NCI-H748 treated with DMSO at 0.1 percent for 48 hours (cell line): ENCODE measurements around the gene TEFM.
"Not testable (repeated sequence)": the region's sequence is repeated elsewhere in the genome, so short reads cannot be mapped to it uniquely, and the experiment has no call there.

Experiments
- DNase-seq: peaks from one replicate; lab custom pipeline; 2025; lab: John Stamatoyannopoulos, UW

The TEFM gene

GRCh38 chr17:30920683-30921543 is 14.9 kb upstream of the TEFM start:
- DNase-seq, result no peak

- DNase-seq, result no peak
Measured at GRCh38 chr17:30920282-30920681, 14.2 kb upstream of the TEFM start.

- no peak for DNase-seq
Measured at GRCh38 chr17:30917050-30917449, 11.0 kb upstream of the TEFM start.

- DNase-seq, result no peak
Measured at GRCh38 chr17:30915833-30916611, 10.0 kb upstream of the TEFM start.

GRCh38 chr17:30913955-30914354 is 7.9 kb upstream of the TEFM start:
- DNase-seq, result no peak

- not testable (repeated sequence) for DNase-seq
Measured at GRCh38 chr17:30910151-30910550, 4.1 kb upstream of the TEFM start.

- DNase-seq, result no peak
Measured at GRCh38 chr17:30908717-30909420, 2.8 kb upstream of the TEFM start.

GRCh38 chr17:30905742-30906100 is 317 bp downstream of the TEFM start:
- no peak for DNase-seq

GRCh38 chr17:30897311-30897710 is 8.7 kb downstream of the TEFM start:
- no peak for DNase-seq

- DNase-seq, result no peak
Measured at GRCh38 chr17:30894236-30894635, 11.8 kb downstream of the TEFM start.

GRCh38 chr17:30886187-30886586 is 19.9 kb downstream of the TEFM start:
- no peak for DNase-seq

GRCh38 chr17:30869005-30869404 is 37.0 kb downstream of the TEFM start:
- DNase-seq, result no peak

- DNase-seq, result no peak
Measured at GRCh38 chr17:30864636-30865035, 41.4 kb downstream of the TEFM start.

GRCh38 chr17:30858556-30859250 is 47.3 kb downstream of the TEFM start:
- no peak for DNase-seq

- DNase-seq, result no peak
Measured at GRCh38 chr17:30854146-30854545, 51.9 kb downstream of the TEFM start.
